Kidney (tissue), 14 donors: Measurements from ENCODE around the gene NSFL1C. TPM values are rescaled to one million over a fixed set of nuclear protein-coding genes. Genes with fewer than 3 reads are reported as not detected.

Source experiments
- DNase-seq, 5 donors: peaks; one replicate each; pipeline ENCODE4 v3.0.0-alpha.2; 2013 to 2020
- FAIRE-seq: peaks from 2 replicates; lab custom pipeline; 2012; peaks lifted over from hg19 to GRCh38; lab: Jason Lieb, UNC
- H3K27ac ChIP-seq, 2 donors: one replicate each; pipeline ENCODE4 v1.7.0; 2013; ENCODE audit warnings: low read depth in 2 of 2, low read length in 2 of 2, inconsistent platforms in 1 of 2
- H3K27me3 ChIP-seq: one replicate; pipeline ENCODE4 v1.7.1; 2013; ENCODE audit warnings: low read length, inconsistent platforms; ENCODE audit not compliant: control insufficient read depth, insufficient read depth
- H3K36me3 ChIP-seq, 3 donors: one replicate each; pipeline versions ENCODE4 v1.7.0 to v1.7.1; 2013; ENCODE audit warnings: low read length in 3 of 3, control low read depth in 1 of 3, inconsistent platforms in 1 of 3; ENCODE audit not compliant: insufficient read depth in 3 of 3, control insufficient read depth in 2 of 3
- H3K4me1 ChIP-seq, 3 donors: one replicate each; pipeline versions ENCODE4 v1.7.0 to v1.7.1; 2013; ENCODE audit warnings: low read length in 3 of 3, inconsistent platforms in 1 of 3, low read depth in 1 of 3; ENCODE audit not compliant: control insufficient read depth in 2 of 3, insufficient read depth in 2 of 3
- H3K4me3 ChIP-seq, 3 donors: one replicate each; pipeline versions ENCODE4 v1.7.0 to v1.8.1; 2013; ENCODE audit warnings: low read length in 3 of 3, control low read depth in 1 of 3, inconsistent platforms in 1 of 3
- H3K9ac ChIP-seq, 3 donors: one replicate each; pipeline versions ENCODE4 v1.7.0 to v1.7.1; 2013; ENCODE audit warnings: low read length in 3 of 3, control low read depth in 1 of 3, inconsistent platforms in 1 of 3
- H3K9me3 ChIP-seq, 3 donors: one replicate each; pipeline versions ENCODE4 v1.7.0 to v1.7.1; 2013; ENCODE audit warnings: low read length in 3 of 3, control low read depth in 1 of 3, inconsistent platforms in 1 of 3; ENCODE audit not compliant: control insufficient read depth in 2 of 3, insufficient read depth in 1 of 3
- CTCF ChIP-seq: IDR thresholded peaks from 3 replicates; pipeline ENCODE4 v1.5.1; 2012; ENCODE audit warnings: mild to moderate bottlenecking, moderate library complexity, borderline replicate concordance; ENCODE audit not compliant: insufficient read depth; ENCODE audit errors: extremely low read depth
- intact Hi-C: fragments of 100-400 bp; cut with DNase I; formaldehyde crosslinking; loops from one replicate; pipeline ENCODE4 v1.11.1; 2022
- polyA plus RNA-seq: library from polyadenylated mRNA; stranded (reverse); fragments of 350-450 nt; fragmentation: Illumina TruSeq; extraction: RNeasy Lipid Tissue Mini Kit (QIAGEN cat#74804); gene quantifications from one replicate; pipeline ENCODE4 v1.2.3, GENCODE V29; 2014; ENCODE audit warnings: low read depth, low replicate concordance; ENCODE audit not compliant: insufficient read depth
- total RNA-seq: library from RNA; stranded (reverse); fragmentation: NEBNext Ultra II Directional; extraction: Animal tissue kit (Norgen Biotek cat#: 25700); gene quantifications from one replicate; pipeline ENCODE4 v1.2.1, GENCODE V29; 2021
- donor health status: control.
- donor health status: control.
- donor health status: control.
- donor health status: control.
- donor health status: control.
- donor health status: DM: yes; HTN: yes; CAD: no.
- donor health status: Normal renal cell carcinoma (clear cell type).

Gene NSFL1C
- total and polyA plus RNA-seq, 2 donors from 2014 or later, result 76.1 to 78.2 TPM

GRCh38 chr20:1450926-1451491 is 15.6 kb downstream of the NSFL1C start:
- Histone ChIP-seq H3K4me3 (no peak overlapping the region), H3K9me3 (peaks cover 3 to 14% (median 5%) of the 10 kb centered on the region in 3 donors), H3K27ac (no peak overlapping the region), H3K36me3 (peaks cover 43 to 97% (median 77%) of the 10 kb centered on the region in 3 donors), H3K4me1 (no peaks in the 10 kb centered on the region), H3K27me3 (no peaks in the 10 kb centered on the region), H3K9ac (no peak overlapping the region)
- no peak for DNase-seq
- TF ChIP-seq CTCF, result no peak
- FAIRE-seq, result no peak
- intact Hi-C loops, result no loop called here

GRCh38 chr20:1449370-1449769 is 17.3 kb downstream of the NSFL1C start:
- Histone ChIP-seq H3K36me3 (peaks cover 40 to 97% (median 87%) of the 10 kb centered on the region in 3 donors), H3K4me3 (no peak overlapping the region), H3K9ac (no peak overlapping the region), H3K4me1 (no peaks in the 10 kb centered on the region), H3K9me3 (peaks cover 3 to 14% (median 5%) of the 10 kb centered on the region in 3 donors), H3K27me3 (no peaks in the 10 kb centered on the region), H3K27ac (no peak overlapping the region)
- intact Hi-C loops, result no loop called here
- FAIRE-seq (no peak), DNase-seq (no peak)
- no peak for TF ChIP-seq CTCF

- no peak overlapping the region for H3K27ac ChIP-seq
- H3K4me3 ChIP-seq, result no peak overlapping the region
- DNase-seq (no peak), FAIRE-seq (no peak)
- TF ChIP-seq CTCF, result no peak
- no peaks in the 10 kb centered on the region for H3K27me3 ChIP-seq
- peaks cover 3 to 14% (median 5%) of the 10 kb centered on the region in 3 donors for H3K9me3 ChIP-seq
- H3K9ac ChIP-seq, result no peak overlapping the region
- H3K36me3 ChIP-seq, result peaks cover 30 to 93% (median 85%) of the 10 kb centered on the region in 3 donors
- intact Hi-C loops, result no loop called here
- no peaks in the 10 kb centered on the region for H3K4me1 ChIP-seq
Observed at GRCh38 chr20:1448081-1448620, 18.5 kb downstream of the NSFL1C start.
